ENCODE results near the gene GFY.

GFY gene

GRCh38 chr19:49432141-49433073, 7.2 kb downstream of the GFY start:
- no peak for ATAC-seq
- no peak for TF ChIP-seq POU6F1 (CRISPR knock-in tag; IDR thresholded peaks at IDR 0.05; ENCODE audit: borderline replicate concordance, low read depth)
- TF ChIP-seq CSDC2 (CRISPR knock-in tag; IDR thresholded peaks at IDR 0.05) = no peak
- TF ChIP-seq TOX (CRISPR knock-in tag; IDR thresholded peaks at IDR 0.05; ENCODE audit: borderline replicate concordance) = no peak
- no peak for TF ChIP-seq OSR1 (CRISPR knock-in tag; IDR thresholded peaks at IDR 0.05)
- TF ChIP-seq CSRNP3 (CRISPR knock-in tag; IDR thresholded peaks at IDR 0.05) = no peak
- TF ChIP-seq ZFP3 (CRISPR knock-in tag; IDR thresholded peaks at IDR 0.05) = no peak
- no peak for TF ChIP-seq PATZ1 (CRISPR knock-in tag; IDR thresholded peaks at IDR 0.05; ENCODE audit: borderline replicate concordance)
- TF ChIP-seq PPARA (CRISPR knock-in tag; IDR thresholded peaks at IDR 0.05; ENCODE audit: borderline replicate concordance) = no peak
- TF ChIP-seq ZFP30 (CRISPR knock-in tag; IDR thresholded peaks at IDR 0.05) = no peak
- no peak for TF ChIP-seq ZNF8 (CRISPR knock-in tag; IDR thresholded peaks at IDR 0.05)
- no peak for TF ChIP-seq CREB5 (CRISPR knock-in tag; IDR thresholded peaks at IDR 0.05; ENCODE audit: low read depth)
- TF ChIP-seq ZNF565 (CRISPR knock-in tag; conservative IDR thresholded peaks at IDR 0.05; ENCODE audit: low read depth) = no peak
- no peak for TF ChIP-seq TSHZ2 (CRISPR knock-in tag; IDR thresholded peaks at IDR 0.05)
- TF ChIP-seq ISL1 (CRISPR knock-in tag; IDR thresholded peaks at IDR 0.05) = no peak
- no peak for TF ChIP-seq ZNF70 (CRISPR knock-in tag; IDR thresholded peaks at IDR 0.05)

GRCh38 chr19:49433240-49433901, 8.2 kb downstream of the GFY start:
- ATAC-seq = no peak
- TF ChIP-seq OSR1 (CRISPR knock-in tag; IDR thresholded peaks at IDR 0.05) (no peak), POU6F1 (CRISPR knock-in tag; IDR thresholded peaks at IDR 0.05; ENCODE audit: borderline replicate concordance, low read depth) (no peak), BACH2 (CRISPR knock-in tag; IDR thresholded peaks at IDR 0.05; ENCODE audit: borderline replicate concordance) (no peak), CSRNP3 (CRISPR knock-in tag; IDR thresholded peaks at IDR 0.05) (no peak), TCF4 (CRISPR knock-in tag; IDR thresholded peaks at IDR 0.05; ENCODE audit: borderline replicate concordance) (no peak), CSDC2 (CRISPR knock-in tag; IDR thresholded peaks at IDR 0.05) (no peak), CREB5 (CRISPR knock-in tag; IDR thresholded peaks at IDR 0.05; ENCODE audit: low read depth) (no peak), GLIS3 (CRISPR knock-in tag; IDR thresholded peaks at IDR 0.05) (no peak), SNAI2 (CRISPR knock-in tag; IDR thresholded peaks at IDR 0.05) (no peak), PPARA (CRISPR knock-in tag; IDR thresholded peaks at IDR 0.05; ENCODE audit: borderline replicate concordance) (no peak), ARNTL (CRISPR knock-in tag; IDR thresholded peaks at IDR 0.05; ENCODE audit: borderline replicate concordance, low read depth) (no peak), ZC3H10 (CRISPR knock-in tag; IDR thresholded peaks at IDR 0.05) (no peak), PATZ1 (CRISPR knock-in tag; IDR thresholded peaks at IDR 0.05; ENCODE audit: borderline replicate concordance) (no peak)
